Suppressor macrophage (primary cell): ENCODE results near the gene PCSK4.
"Not testable (repeated sequence)": the region's sequence is repeated elsewhere in the genome, so short reads cannot be mapped to it uniquely, and the experiment has no call there.

ENCODE experiments used
- DNase-seq, 4 experiments: peaks; one replicate each; pipeline ENCODE4 v3.0.0-alpha.2; 2020 to 2022
- total RNA-seq, 17 experiments: gene quantifications; one replicate each; lab custom pipeline; 2026; ENCODE audit warnings: mixed read lengths in 6 of 17, inconsistent platforms in 3 of 17; lab: John Stamatoyannopoulos, UW

The PCSK4 gene
- 0 to 2.5 (median 0.34) reads per million in 17 experiments for total RNA-seq

DNA sequence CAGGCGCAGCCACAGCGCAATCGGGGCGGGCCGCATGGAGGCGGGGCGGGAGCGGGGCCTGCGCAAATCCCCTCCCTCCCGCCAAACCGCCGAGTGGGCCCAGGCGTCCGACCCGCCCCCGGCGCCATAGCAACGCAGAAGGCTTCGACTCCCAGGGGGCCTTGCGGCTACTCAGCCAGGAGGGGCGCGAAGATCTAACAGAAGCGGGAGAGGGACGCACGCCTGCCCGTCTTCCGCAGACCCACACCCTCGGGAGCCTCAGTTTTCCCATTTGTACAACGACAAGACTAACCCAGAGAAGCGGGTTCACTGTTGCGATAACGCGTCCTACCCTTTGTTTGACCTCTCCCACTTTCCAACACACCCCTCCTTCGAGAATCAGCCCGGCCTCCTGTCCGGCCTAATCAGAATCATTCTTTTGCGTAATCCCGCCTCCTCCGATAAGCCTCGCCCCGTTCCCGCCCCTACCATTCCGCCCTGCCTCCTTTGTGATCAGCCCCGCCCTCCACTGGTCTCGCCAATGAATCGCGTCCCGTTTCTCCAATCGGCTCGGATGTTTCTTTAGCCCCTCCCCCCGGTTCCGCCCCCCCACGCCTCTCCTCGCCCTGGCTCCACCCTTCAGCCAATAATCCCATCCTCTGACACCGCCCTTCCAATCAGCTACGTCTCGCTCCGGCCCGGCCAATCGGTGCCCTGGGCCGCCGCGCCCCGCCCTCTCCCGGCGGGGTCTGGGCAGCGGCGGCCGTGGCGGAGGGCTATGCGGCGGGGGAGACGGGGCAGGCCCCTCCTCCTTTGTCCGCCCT lies at the start of gene PCSK4:
Gene PCSK4 (minus strand): TSS at position 40 of the 803 bp plus-strand sequence. CDS start 4 bp downstream, at position 36.
- peak; percentile 98 to 99 (median 98) for DNase-seq

- not testable (repeated sequence) for DNase-seq
These were observed 49.6 kb upstream of the PCSK4 start for GRCh38 chr19:1539749-1540148.

- DNase-seq: no peak
These were observed 48.8 kb upstream of the PCSK4 start for GRCh38 chr19:1538978-1539377.

GRCh38 chr19:1535699-1536098 lies 45.5 kb upstream of the PCSK4 start:
- not testable (repeated sequence) for DNase-seq

- no peak for DNase-seq
These were observed 44.8 kb upstream of the PCSK4 start for GRCh38 chr19:1534972-1535371.

GRCh38 chr19:1533510-1534150 lies 43.5 kb upstream of the PCSK4 start:
- DNase-seq: no peak

DNA sequence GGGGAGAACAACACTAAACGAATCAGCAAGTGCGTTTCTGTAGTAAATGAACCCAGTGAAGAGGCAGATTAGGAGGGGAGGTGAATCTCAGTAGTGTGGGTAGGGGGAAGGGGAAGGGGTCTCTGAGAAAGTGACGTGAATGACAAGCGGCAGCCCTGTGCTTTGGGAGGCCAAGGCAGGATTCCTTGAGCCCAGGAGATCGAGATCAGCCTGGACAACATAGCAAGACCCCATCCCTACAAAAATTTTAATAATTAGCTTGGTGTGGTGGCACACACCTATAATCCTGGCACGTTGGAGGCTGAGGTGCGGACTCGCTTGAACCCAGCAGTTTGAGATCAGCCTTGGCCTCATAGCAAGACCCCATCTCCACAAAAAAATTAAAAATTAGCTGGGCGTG lies 41.9 kb upstream of the PCSK4 start:
- no peak for DNase-seq

GRCh38 chr19:1531587-1531986 lies 41.4 kb upstream of the PCSK4 start:
- DNase-seq: no peak

DNA sequence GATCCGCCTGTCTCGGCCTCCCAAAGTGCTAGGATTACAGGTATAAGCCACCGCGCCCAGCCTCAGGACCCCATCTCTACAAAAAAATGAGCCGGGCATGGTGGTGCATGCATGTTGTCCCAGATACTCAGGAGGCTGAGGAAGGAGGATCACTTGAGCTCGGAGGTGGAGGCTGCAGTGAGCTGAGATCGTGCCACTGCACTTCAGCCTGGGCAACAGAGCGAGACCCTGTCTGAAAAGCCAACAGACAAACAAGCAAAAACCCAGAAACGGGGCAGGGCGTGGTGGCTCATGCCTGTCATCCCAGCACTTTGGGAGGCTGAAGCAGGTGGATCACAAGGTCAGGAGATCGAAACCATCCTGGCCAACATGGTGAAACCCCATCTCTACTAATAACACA lies 40.7 kb upstream of the PCSK4 start:
- not testable (repeated sequence) for DNase-seq

DNA sequence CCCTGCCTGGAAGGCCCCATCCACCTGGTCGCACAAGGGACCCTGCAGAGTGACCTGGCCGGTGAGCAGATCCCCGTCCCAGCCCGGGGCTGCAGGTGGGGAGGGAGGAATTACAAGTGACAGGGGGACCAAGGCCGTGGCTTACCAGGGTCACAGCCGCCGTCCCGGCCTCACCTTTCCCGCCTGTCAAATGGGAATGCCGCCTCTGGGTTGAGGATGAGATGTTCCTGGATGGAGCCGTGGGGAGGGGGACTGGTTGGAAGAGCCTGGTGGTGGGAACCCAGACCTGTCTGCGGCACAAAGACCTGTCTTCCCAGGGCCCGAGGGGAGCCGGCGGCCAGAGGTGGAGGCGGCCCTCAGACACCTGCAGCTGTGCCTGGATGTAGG lies 39.3 kb upstream of the PCSK4 start:
- no peak for DNase-seq

- DNase-seq: no peak
These were observed 38.7 kb upstream of the PCSK4 start for GRCh38 chr19:1528596-1529429.

- DNase-seq: no peak
These were observed 37.6 kb upstream of the PCSK4 start for GRCh38 chr19:1527650-1528309.

DNA sequence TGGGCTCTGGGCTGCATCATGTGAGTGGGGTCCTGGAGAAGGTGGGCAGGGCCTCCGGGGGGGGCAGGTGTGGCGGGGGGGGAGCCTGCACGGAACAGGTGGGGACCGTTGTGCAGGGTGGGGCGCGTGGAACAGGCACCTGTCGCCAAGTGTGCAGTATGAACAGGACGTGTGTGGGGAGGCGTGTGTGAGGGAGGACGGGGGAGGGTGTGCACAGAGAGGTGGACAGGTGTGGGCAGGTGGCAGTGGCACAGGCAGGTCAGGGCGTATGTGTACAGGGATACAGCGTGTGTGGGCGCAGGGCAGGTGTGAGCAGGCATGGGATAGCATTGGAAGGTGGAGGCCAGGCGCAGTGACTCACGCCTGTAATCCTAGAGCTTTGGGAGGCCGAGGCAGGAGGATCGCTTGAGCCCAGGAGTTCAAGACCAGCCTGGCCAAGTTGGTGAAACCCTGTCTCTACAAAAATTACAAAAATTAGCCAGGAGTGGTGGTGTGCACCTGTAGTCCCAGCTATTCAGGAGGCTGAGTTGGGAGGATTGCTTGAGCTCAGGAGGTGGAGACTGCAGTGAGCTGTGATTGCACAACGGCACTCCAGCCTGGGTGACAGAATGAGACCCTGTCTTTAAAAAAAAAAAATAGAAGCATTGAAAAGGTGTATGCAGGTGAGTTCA lies 37.0 kb upstream of the PCSK4 start:
- no peak for DNase-seq

GRCh38 chr19:1526066-1526778 lies 36.1 kb upstream of the PCSK4 start:
- no peak for DNase-seq

GRCh38 chr19:1525343-1525742 lies 35.2 kb upstream of the PCSK4 start:
- DNase-seq: no peak

DNA sequence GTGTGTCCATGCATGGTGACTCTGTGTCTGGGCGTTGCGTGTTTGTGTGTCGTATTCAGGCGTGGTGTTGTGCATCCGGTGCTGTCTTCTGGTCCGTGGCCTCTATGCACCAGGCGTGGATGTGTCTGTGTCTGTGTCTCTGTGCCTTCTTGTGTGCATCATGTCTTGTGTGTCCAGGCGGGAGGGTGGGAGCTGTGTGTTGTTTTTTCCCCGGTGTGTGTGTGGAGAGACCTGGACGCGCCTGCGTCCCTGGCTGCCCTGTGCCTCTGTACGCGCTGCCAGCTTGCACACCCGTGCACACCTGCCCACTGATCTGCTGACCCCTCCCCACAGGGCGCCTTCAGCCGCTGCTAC lies 34.8 kb upstream of the PCSK4 start:
- DNase-seq: no peak

- no peak for DNase-seq
These were observed 34.3 kb upstream of the PCSK4 start for GRCh38 chr19:1524287-1524971.

- peak in 1 of 4 experiments; percentile 24 for DNase-seq
These were observed 33.5 kb upstream of the PCSK4 start, which contains the start of gene PLK5 for GRCh38 chr19:1523412-1524286. Gene PLK5 (plus strand): TSS chr19:1524077. CDS start chr19:1526997, 2,920 bp downstream.

DNA sequence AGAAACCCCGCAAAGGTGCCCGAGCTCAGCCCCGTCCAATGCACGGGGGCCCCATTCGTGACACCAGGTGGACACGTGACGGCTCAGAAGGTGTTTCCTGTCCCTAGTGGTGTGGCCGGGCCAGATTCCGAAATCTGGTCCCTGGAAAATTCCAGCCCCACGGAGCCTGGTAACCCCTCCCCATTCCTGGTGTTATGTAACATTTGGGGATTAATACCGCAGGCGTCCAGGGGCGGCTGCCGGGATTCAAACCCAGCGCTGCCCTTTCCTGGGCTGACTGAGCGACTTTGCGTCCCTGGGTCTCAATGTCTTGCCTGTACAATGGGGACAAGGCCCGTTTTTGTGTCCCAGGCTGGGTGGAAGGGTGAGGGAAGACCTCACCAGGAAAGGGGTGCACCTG lies 32.7 kb upstream of the PCSK4 start:
- no peak for DNase-seq

DNA sequence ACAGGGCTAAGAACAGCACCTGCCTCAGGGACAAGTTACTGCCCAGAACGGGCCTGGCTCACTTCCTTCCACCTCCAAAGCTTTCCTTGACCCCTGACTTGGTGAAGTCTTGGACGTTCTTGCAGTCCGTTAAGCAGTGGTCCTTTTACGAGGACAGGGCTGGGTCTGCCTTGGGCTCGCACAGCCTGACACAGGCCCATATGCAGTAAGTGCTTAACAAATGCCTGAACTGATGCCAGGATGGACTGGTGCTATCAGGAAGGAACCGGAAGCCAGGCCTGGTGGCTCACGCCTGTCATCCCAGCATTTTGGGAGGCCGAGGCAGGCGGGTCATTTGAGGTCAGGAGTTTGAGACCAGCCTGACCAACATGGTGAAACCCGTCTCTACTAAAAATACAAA lies 31.9 kb upstream of the PCSK4 start:
- no peak for DNase-seq
